GM15510 (cell line): ENCODE measurements around the gene TSPEAR.

ENCODE experiments used
- POLR2A ChIP-seq: IDR thresholded peaks from 3 replicates; pipeline ENCODE4 v1.6.1; 2011; ENCODE audit warnings: borderline replicate concordance; ENCODE audit not compliant: insufficient read length; ENCODE audit errors: extremely low read depth

The TSPEAR gene

DNA sequence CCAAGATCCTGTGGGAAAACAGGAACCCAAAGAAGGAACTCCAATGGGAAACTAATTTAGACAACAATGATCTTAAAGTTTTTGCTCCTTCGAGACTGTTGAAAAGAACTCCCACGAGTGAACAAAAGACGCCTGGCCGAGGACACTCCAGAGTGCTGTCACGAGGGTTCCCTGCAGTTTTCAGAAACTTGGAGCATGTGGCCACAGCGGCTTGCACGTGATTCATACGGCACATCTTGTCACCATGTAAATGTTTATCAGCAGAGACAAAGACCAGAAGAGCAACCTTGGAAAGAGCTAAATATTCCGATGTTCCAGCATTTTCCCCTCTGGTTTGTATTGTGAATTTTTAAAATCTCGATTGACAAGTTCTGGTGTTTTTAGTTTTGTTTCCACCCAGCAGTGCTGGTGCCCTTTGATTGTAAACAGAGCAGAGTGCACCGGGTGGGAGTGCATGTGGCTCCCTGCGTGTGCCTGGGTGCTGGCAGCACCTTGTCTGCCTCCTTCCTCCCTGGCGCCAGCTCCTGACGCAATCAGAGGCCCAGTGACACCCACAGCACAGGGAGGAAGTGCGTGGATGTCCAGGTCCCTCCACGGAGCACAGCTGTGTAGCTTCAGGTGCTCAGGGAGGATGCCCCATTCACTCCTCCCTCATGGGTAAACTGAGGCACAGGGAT lies 233.1 kb downstream of the TSPEAR start:
- TF ChIP-seq POLR2A: no peak

- TF ChIP-seq POLR2A: no peak
Observed at GRCh38 chr21:44477712-44478111, 233.7 kb downstream of the TSPEAR start.

DNA sequence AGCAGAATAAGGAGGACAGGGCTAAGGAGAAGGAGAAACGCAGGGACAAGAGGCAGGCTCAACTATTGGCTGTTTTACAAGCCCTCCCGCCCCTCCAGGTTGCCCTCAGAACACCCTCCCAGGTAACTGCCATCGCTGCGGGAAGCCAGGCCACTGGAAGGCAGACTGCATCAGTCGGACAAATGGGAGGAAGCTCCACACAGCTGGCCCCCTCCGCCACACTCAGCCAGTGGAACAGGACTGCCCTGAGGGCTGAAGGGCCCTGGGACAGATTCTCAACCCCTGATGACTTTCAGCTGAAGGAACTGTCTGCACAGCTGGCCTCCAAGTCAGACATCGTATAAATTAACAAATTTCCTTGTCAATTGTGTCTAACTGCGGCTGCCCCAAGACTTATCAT lies 234.2 kb downstream of the TSPEAR start:
- no peak for TF ChIP-seq POLR2A

- TF ChIP-seq POLR2A: no peak
Observed at GRCh38 chr21:44475266-44475845, 236.0 kb downstream of the TSPEAR start.

- no peak for TF ChIP-seq POLR2A
Observed at GRCh38 chr21:44473915-44474555, 237.3 kb downstream of the TSPEAR start.

GRCh38 chr21:44471996-44472395 lies 239.4 kb downstream of the TSPEAR start:
- TF ChIP-seq POLR2A: no peak

DNA sequence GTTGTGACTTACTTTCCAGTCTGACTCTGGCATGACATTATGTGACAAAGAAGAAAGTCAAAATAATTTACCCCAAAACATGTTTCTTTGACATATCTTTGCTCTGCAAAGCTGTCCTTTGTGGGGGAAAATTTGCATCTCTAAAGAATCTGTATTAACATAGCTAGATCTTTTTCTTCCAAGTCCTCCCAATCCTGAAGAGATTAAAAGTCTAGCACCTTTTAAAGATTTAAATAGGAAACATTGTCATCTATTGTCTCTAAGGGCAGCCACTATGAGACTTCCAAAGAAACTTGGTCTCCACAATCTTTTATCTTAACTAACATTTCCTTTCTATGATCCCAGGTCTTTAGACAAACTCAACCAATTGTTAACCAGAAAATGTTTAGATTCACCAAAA lies 240.0 kb downstream of the TSPEAR start:
- no peak for TF ChIP-seq POLR2A

DNA sequence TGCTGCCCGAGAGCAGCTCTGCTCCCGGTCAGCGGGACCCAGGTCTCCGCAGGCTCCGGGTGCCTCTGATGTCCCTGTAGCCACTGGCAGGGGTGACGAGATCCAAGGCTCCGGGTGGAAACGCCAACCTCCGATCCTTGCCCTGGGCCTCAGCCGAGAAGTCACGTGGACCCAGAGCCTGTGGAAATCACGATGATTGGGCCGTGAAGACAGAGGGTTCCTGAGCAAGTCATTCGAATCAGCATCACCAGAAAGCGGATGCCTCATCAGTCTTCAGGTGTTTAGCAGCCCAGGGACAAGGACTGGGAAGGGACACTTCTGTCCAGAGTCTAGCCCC lies 243.5 kb downstream of the TSPEAR start:
- TF ChIP-seq POLR2A: no peak

DNA sequence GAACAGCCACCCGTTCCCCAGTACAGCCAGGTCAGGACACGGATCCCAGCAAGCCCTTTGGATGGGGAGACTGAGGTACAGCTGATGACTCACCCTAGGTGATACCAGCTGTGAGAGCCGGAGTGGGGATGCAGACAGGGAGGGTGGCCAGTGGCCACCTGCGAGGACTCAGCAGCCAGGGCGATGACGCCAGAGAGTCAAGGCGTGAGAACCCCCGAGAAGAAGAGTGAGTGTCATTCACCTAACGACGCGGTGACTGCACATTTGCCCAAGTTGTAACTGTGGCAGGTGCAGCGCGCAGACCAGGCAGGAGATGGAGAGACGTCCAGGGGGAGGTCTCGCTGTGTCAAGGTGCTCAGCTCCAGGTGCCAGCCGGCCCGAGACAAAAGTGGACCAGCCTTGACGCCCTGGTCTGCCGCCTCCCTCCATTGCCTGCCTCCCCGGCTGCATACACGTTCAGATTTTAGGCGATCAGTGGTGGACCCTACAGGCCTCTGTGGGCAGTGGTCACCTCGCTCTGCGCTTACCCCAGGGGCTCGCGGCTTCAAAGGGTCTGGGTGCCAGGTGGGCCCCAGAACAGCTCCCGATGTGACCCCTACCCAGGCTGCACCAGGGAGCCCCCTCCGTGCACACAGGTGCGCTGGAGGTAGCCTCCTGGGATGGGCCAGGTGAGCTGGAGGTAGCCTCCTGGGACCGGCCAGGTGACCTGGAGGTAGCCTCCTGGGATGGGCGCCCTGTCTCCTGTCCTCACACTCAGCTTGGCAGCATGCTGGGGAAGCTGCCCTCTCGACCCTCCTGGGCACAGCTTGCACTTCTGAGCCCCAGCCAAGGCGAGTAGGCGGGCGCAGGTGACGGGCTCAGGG lies 244.1 kb downstream of the TSPEAR start:
- no peak for TF ChIP-seq POLR2A

DNA sequence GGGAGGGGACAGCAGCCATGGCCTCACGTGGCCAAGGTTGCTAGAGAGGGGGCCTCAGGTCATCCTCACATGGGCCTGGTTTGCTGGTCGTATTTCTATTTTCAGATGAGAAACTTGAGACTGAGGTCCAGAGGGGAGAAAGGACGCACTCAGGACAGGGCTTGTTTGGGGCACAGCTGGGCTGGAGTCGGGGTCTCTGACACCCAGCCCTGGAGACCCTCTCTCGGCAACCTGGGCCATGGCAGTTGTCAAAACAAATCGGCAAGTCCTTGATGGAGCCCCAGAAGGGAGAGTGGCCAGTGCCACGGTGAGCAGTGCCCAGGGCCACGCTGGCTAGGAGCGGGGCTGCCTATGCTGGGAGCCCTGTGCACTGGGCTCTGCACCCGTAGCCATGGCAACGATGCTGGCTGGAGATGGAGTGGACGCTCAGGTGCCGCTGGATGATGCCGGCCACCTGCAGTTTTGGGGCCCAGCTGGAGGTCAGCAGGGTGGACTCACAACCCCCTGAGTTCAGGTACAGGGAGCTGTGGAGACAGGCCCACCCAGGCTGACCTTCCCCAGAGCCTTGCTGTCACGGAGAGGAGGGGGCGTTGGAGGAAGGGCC lies 244.9 kb downstream of the TSPEAR start:
- TF ChIP-seq POLR2A: no peak

GRCh38 chr21:44464351-44464750 lies 247.0 kb downstream of the TSPEAR start:
- no peak for TF ChIP-seq POLR2A

DNA sequence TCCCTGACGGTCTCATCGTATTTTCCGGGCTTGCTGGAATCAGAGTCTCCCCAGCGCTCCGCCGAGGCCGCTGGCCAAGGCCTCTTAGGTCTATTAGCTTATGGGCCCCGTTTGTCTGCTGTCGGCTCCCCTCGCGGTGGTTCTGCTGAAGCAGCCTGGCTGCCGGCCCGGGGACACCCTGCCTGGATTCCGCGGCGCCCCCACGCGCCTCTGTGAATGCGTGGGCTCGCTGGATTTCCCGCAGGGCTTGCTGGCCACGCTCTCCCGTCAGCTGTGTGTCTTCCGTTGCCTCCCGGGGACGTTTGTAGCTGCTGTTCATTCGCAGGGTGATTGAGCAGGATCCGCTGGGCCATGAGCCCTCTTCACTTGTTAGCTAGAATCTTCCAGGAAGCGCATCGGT lies 247.6 kb downstream of the TSPEAR start:
- no peak for TF ChIP-seq POLR2A

GRCh38 chr21:44462834-44463200 lies 248.6 kb downstream of the TSPEAR start:
- no peak for TF ChIP-seq POLR2A

GRCh38 chr21:44462086-44462833 lies 249.1 kb downstream of the TSPEAR start:
- no peak for TF ChIP-seq POLR2A

DNA sequence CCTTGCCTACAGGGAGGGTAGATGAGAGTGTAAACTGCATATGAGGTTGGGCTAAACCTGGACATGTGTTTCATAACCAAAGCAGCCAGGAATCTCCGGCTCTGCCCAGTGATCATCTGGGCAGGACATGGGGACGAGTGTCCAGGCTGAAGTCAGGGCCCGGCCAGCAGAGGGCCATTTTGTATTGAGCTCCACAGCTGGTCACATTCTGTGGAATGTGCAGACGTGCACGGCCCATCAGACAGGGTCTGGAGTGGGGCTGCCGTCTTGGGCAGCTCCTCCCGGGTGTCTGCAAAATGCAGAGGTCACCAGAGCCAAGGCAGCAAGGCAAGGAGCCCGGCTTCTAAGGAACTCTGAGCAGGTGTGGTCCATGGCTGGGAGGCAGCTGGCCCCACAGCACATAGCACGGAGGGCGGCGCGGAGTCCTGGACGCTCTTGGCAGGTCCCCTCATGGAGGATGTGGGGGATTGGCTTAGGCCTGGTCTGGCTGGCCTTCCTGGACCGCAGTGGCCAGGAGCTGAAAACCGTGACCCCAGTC lies 249.8 kb downstream of the TSPEAR start:
- TF ChIP-seq POLR2A: no peak

DNA sequence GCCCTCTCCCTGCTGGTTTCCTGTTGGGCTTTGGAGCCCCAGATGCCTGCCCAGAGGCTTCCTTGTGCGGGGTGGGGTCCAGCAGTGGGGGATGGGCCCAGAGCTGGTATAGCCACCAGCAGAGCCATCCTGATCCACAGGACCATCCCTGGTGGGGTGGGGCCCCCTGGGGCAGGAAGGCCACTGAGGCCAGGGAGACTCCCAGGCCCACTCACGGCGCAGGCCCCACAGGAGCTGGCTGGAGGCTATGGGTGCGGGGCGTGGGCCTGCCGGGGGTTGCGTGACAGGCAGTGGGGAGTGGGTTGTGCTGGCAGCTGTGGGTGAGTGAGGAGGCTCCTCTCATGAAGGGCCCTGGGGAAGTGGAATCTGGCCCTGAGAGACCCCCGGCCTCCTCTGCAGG lies 250.4 kb downstream of the TSPEAR start:
- no peak for TF ChIP-seq POLR2A
